ENCODE measurements around the gene PNPLA7.

PNPLA7 gene

DNA sequence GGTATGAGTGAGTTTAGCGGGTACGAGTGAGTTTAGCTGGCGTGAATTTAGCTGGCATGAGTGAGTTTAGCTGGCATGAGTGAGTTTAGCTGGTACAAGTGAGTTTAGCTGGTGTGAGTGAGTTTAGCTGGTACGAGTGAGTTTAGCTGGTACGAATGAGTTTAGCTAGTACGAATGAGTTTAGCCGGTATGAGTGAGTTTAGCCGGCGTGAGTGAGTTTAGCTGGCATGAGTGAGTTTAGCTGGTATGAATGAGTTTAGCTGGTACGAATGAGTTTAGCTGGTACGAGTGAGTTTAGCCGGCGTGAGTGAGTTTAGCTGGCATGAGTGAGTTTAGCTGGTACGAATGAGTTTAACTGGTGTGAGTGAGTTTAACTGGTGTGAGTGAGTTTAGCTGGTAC is 41.0 kb downstream of the PNPLA7 start:
- no peaks in the 10 kb centered on the region for H3K27me3 ChIP-seq (ENCODE audit: control insufficient read depth, insufficient read depth, low read length)
- H3K9ac ChIP-seq (ENCODE audit: low read depth, low read length) = no peak overlapping the region
- H3K4me2 ChIP-seq (ENCODE audit: low read length) = no peak overlapping the region
- no peak overlapping the region for H3K4me3 ChIP-seq (ENCODE audit: low read length)
- no peaks in the 10 kb centered on the region for H3K36me3 ChIP-seq (ENCODE audit: insufficient read depth, low read length)
- H3K9me3 ChIP-seq (replicated peaks; ENCODE audit: low read length) = no peaks in the 10 kb centered on the region
- no peaks in the 10 kb centered on the region for H3K4me1 ChIP-seq (ENCODE audit: control insufficient read depth, insufficient read depth, low read length)

DNA sequence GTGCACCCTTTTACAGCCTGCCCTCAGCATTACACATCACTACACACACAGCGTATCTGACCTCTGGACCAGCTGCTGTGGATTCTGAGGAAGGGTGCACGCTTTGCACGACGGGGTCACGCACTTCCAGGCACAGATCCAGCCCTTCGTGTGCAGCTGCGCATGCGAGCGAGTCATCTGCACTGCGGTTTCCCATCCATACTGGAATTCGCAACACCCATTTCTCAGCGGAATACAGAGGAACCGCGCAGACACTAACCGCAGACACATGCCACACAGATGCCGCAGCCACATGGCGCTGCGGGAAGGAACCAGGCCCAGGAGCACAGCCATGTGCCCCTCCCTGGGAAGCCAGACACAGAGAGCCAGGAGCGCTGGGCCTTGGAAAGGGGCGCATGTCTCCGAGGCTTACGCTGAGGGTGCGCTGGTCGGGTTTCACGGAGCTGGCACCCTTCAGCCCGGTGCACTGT is 43.5 kb downstream of the PNPLA7 start:
- Histone ChIP-seq H3K36me3 (ENCODE audit: insufficient read depth, low read length) (no peaks in the 10 kb centered on the region), H3K4me1 (ENCODE audit: control insufficient read depth, insufficient read depth, low read length) (no peaks in the 10 kb centered on the region), H3K9ac (ENCODE audit: low read depth, low read length) (no peak overlapping the region), H3K4me2 (ENCODE audit: low read length) (no peak overlapping the region), H3K4me3 (ENCODE audit: low read length) (no peak overlapping the region), H3K9me3 (replicated peaks; ENCODE audit: low read length) (no peaks in the 10 kb centered on the region), H3K27me3 (ENCODE audit: control insufficient read depth, insufficient read depth, low read length) (no peaks in the 10 kb centered on the region)

DNA sequence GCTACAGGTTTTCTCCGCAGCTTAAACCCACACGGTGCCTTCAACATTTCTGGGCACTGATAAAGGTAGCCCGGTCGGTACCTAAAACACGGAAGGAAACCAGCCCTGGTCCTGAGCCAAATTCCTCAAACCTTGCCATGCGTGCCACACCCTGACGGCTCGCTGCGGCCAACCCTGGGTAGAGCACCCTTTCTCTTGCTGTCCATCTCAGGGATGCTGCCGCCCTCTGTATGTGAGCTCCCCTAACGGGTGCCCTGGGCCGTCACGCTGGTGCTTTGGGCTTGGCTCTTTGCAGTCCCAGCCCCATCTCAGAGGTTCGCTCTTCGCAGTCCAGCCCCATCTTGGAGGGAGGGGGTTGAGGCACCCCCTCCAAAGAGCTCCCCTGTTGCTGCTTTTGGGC is 43.9 kb downstream of the PNPLA7 start:
- H3K4me3 ChIP-seq (ENCODE audit: low read length) = no peak overlapping the region
- H3K27me3 ChIP-seq (ENCODE audit: control insufficient read depth, insufficient read depth, low read length) = no peaks in the 10 kb centered on the region
- H3K4me2 ChIP-seq (ENCODE audit: low read length) = no peak overlapping the region
- H3K4me1 ChIP-seq (ENCODE audit: control insufficient read depth, insufficient read depth, low read length) = no peaks in the 10 kb centered on the region
- H3K9me3 ChIP-seq (replicated peaks; ENCODE audit: low read length) = no peaks in the 10 kb centered on the region
- H3K36me3 ChIP-seq (ENCODE audit: insufficient read depth, low read length) = no peaks in the 10 kb centered on the region
- no peak overlapping the region for H3K9ac ChIP-seq (ENCODE audit: low read depth, low read length)

DNA sequence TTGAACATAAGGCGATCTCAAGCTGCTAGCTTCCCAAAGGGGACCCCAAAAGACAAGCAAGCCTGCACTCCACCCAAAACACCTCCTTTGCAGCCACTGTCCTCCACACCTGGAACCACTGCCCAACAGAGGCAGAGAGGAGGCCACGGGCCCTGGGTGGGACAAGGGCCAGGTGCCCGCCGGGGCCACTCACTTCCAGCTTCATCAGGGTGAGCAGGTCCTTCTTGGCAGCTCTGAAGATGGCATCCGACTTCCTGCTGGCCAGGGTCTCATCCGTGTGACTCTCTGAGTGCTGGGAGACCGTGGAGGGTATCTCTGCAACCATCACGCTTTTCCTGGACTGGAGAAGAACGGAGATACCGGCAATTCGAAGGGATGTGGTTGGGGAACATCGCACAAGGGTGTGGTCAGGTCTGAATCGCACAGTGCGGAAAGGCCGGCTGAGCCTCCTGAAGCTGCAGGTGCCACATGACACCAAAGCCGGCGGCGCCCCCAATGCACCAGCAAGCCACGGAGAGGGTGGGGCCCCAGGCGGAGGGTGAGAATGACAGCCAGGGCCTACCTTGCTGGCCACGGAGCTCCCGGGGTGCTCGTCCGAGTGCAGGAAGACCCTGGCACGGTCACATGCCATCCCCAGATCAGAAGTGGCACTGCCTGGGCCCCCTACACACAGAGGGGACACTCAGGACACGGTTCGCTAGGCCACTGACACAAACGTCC is 44.6 kb downstream of the PNPLA7 start:
- Histone ChIP-seq H3K4me1 (ENCODE audit: control insufficient read depth, insufficient read depth, low read length) (no peaks in the 10 kb centered on the region), H3K27me3 (ENCODE audit: control insufficient read depth, insufficient read depth, low read length) (no peaks in the 10 kb centered on the region), H3K4me2 (ENCODE audit: low read length) (no peak overlapping the region), H3K9ac (ENCODE audit: low read depth, low read length) (no peak overlapping the region), H3K9me3 (replicated peaks; ENCODE audit: low read length) (no peaks in the 10 kb centered on the region), H3K36me3 (ENCODE audit: insufficient read depth, low read length) (no peaks in the 10 kb centered on the region), H3K4me3 (ENCODE audit: low read length) (no peak overlapping the region)

DNA sequence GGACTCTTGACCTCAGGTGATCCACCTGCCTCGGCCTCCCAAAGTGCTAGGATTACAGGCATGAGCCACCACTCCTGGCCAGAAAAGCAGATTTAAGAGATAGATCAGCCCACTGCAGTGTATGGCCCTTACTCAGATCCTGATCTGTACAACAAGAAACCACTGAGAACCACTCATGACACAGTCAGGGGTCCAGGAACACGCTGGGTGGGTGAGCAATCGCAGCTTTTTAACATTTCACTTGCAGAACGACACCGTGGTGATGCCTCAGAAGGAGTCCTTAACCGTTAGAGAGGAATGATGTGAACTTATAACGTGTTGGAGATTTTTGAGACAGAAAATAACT is 45.8 kb downstream of the PNPLA7 start:
- Histone ChIP-seq H3K4me3 (ENCODE audit: low read length) (no peak overlapping the region), H3K36me3 (ENCODE audit: insufficient read depth, low read length) (no peaks in the 10 kb centered on the region), H3K27me3 (ENCODE audit: control insufficient read depth, insufficient read depth, low read length) (no peaks in the 10 kb centered on the region), H3K4me1 (ENCODE audit: control insufficient read depth, insufficient read depth, low read length) (no peaks in the 10 kb centered on the region), H3K9me3 (replicated peaks; ENCODE audit: low read length) (no peaks in the 10 kb centered on the region), H3K9ac (ENCODE audit: low read depth, low read length) (no peak overlapping the region), H3K4me2 (ENCODE audit: low read length) (no peak overlapping the region)

DNA sequence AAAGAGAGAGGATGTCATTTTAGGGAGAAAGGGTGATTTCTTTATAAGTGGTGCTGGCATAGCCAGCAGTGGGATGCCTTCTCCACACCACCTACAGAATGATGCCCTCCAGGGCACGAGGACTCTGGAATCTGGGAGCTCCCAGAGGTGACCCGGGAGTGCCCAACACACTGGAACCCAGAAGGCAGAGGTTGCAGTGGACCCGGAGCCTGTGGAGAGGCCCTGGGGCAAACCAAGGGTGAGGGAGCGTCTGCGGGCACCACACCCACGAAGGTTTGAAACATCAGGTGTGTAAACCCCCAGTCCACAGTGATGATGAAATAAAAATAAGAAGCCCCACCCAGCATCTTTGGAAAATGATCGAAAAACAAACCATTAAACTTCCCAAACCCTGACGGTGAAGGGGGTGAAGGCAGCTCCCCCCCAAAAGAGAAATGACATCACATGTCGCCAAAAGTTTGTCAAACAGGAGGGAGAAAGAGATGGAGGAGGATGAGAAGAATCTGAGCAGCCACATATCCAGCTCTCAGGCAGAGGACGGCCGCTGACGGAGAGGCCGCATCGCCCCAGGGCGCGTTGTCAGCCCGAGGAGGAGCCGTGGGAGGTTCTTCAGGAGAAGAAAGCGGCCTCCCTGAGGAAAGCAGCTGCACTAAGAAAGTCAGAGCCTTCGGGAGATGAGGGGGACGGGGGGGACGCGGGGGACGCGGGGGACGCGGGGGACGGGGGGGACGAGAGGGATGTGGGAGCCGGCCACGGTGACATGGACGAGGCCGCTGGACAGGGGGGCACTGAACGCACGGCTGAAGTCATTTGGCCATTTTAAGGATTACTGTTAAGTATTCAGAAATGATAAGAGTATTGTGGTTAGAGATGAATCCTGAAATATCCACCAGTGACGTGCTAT is 47.9 kb downstream of the PNPLA7 start:
- no peaks in the 10 kb centered on the region for H3K27me3 ChIP-seq (ENCODE audit: control insufficient read depth, insufficient read depth, low read length)
- H3K9ac ChIP-seq (ENCODE audit: low read depth, low read length) = no peak overlapping the region
- no peak overlapping the region for H3K4me3 ChIP-seq (ENCODE audit: low read length)
- no peak overlapping the region for H3K4me2 ChIP-seq (ENCODE audit: low read length)
- H3K9me3 ChIP-seq (replicated peaks; ENCODE audit: low read length) = no peaks in the 10 kb centered on the region
- no peaks in the 10 kb centered on the region for H3K4me1 ChIP-seq (ENCODE audit: control insufficient read depth, insufficient read depth, low read length)
- no peaks in the 10 kb centered on the region for H3K36me3 ChIP-seq (ENCODE audit: insufficient read depth, low read length)

DNA sequence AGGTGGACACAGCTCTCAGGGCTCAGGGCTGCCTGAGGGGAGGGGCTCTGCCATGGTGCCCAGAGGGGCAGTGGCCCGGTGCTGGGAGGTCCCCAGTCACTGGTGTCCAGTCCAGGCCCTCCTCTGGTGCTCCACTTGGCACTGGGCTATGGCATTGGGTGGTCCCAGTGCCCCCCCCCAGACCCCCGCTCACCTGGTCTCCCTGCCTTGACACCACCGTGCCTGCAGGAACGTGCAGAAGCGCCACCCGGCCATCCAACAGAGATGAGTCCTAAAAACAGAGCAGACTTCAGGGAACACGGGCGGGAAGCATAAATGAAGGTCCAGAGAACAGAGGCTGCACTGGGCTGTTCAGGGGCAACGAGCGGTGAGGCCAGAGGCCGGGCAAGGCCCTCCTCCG is 48.7 kb downstream of the PNPLA7 start:
- H3K4me1 ChIP-seq (ENCODE audit: control insufficient read depth, insufficient read depth, low read length) = no peaks in the 10 kb centered on the region
- H3K27me3 ChIP-seq (ENCODE audit: control insufficient read depth, insufficient read depth, low read length) = no peaks in the 10 kb centered on the region
- no peak overlapping the region for H3K4me3 ChIP-seq (ENCODE audit: low read length)
- no peaks in the 10 kb centered on the region for H3K9me3 ChIP-seq (replicated peaks; ENCODE audit: low read length)
- H3K9ac ChIP-seq (ENCODE audit: low read depth, low read length) = no peak overlapping the region
- H3K36me3 ChIP-seq (ENCODE audit: insufficient read depth, low read length) = no peaks in the 10 kb centered on the region
- no peak overlapping the region for H3K4me2 ChIP-seq (ENCODE audit: low read length)

DNA sequence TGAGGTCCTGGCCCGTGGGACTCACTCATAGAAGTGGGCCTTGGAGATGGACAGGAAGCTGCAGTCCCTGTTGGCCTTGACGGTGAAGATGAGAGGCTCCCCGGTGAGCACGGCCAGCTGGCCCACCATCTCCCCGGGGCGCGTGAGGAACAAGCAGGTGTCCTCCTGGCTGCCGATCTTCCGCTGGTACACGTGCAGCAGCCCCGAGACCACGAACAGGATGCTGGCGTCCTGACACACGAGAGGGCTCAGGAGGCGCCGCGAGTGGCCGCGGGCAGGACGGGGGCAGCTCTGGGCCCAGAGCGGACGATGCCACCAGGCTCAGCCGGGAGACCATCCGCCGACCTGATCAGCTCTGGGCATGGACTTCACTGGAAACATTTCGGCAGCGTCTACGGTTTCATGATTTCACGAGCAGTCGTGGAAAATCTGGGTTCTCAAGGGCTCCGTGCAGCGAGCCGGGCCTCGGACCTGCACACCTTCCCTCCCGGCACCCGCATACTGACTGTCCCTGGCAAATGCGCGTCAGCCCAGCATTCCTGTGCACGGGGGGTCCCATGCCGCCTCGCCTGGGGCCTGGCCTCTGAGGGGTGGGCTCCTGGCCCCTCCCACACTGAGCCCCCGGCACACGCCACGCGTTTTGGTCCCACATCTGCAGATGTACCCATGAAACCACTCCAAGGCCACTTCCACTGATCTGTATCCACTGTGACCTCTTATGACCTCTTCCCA is 49.4 kb downstream of the PNPLA7 start:
- no peaks in the 10 kb centered on the region for H3K4me1 ChIP-seq (ENCODE audit: control insufficient read depth, insufficient read depth, low read length)
- no peak overlapping the region for H3K4me2 ChIP-seq (ENCODE audit: low read length)
- no peaks in the 10 kb centered on the region for H3K9me3 ChIP-seq (replicated peaks; ENCODE audit: low read length)
- no peaks in the 10 kb centered on the region for H3K36me3 ChIP-seq (ENCODE audit: insufficient read depth, low read length)
- H3K4me3 ChIP-seq (ENCODE audit: low read length) = no peak overlapping the region
- H3K27me3 ChIP-seq (ENCODE audit: control insufficient read depth, insufficient read depth, low read length) = no peaks in the 10 kb centered on the region
- no peak overlapping the region for H3K9ac ChIP-seq (ENCODE audit: low read depth, low read length)

DNA sequence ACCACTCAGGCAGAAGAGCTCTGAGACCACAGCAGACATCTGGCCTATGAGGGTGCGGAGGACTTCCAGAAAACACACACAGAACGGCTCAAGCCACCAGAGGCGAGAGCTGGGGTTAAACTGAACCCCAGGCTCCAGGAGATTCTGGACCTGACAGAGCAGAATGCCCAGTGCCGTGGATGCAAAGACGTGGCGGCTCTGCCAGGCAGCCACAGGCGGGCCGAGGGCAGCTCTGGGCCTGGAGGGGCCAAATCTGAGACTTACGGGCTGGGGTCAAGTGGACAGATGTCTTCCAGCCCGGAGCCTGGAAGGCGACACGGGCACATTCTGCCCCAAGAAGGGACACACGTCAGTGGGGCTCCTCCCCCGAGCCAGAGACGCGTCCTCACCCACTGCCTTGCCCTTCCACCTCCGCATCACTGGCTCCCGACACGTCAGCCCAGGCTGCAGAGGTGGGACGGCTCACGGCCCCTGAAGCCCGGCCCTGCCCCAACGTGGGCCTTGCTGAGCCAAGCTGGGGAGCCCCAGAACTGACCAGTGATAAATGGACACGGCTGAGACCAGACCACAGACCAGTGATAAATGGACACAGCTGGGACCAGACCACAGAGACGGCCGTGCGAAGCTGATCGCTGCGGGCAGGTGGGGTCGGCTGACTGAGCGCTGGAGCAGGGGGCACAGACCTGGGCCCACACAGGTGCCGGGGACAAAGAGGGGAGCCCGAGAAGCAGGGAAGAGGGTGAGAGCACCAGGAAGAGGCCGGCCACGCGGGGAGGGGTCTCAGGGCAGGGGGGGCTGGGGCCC is 50.1 kb downstream of the PNPLA7 start:
- Histone ChIP-seq H3K27me3 (ENCODE audit: control insufficient read depth, insufficient read depth, low read length) (no peaks in the 10 kb centered on the region), H3K9ac (ENCODE audit: low read depth, low read length) (no peak overlapping the region), H3K4me3 (ENCODE audit: low read length) (no peak overlapping the region), H3K4me1 (ENCODE audit: control insufficient read depth, insufficient read depth, low read length) (no peaks in the 10 kb centered on the region), H3K36me3 (ENCODE audit: insufficient read depth, low read length) (no peaks in the 10 kb centered on the region), H3K4me2 (ENCODE audit: low read length) (no peak overlapping the region), H3K9me3 (replicated peaks; ENCODE audit: low read length) (no peaks in the 10 kb centered on the region)

DNA sequence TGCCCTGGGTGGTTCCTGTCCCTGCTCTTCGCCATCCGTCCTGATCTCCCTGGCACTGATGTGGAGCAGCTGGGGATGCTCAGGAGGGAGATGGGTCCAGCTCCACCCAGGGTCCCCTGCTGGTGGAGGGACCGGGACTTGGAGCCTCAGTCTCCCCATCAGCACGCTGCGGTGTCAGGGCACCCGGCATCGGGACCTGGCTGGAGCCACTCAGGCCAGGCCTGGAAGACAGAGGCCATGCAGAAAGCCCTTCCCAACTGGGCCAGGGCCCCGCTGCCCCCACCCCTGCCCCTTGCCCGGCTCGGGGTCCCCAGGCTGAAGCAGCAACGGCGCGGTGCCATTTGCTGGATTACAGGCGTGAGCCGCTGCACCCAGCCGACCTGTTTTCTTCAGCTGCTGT is 50.8 kb downstream of the PNPLA7 start:
- no peaks in the 10 kb centered on the region for H3K4me1 ChIP-seq (ENCODE audit: control insufficient read depth, insufficient read depth, low read length)
- H3K9ac ChIP-seq (ENCODE audit: low read depth, low read length) = no peak overlapping the region
- no peaks in the 10 kb centered on the region for H3K36me3 ChIP-seq (ENCODE audit: insufficient read depth, low read length)
- no peak overlapping the region for H3K4me3 ChIP-seq (ENCODE audit: low read length)
- H3K4me2 ChIP-seq (ENCODE audit: low read length) = no peak overlapping the region
- H3K9me3 ChIP-seq (replicated peaks; ENCODE audit: low read length) = no peaks in the 10 kb centered on the region
- H3K27me3 ChIP-seq (ENCODE audit: control insufficient read depth, insufficient read depth, low read length) = no peaks in the 10 kb centered on the region

DNA sequence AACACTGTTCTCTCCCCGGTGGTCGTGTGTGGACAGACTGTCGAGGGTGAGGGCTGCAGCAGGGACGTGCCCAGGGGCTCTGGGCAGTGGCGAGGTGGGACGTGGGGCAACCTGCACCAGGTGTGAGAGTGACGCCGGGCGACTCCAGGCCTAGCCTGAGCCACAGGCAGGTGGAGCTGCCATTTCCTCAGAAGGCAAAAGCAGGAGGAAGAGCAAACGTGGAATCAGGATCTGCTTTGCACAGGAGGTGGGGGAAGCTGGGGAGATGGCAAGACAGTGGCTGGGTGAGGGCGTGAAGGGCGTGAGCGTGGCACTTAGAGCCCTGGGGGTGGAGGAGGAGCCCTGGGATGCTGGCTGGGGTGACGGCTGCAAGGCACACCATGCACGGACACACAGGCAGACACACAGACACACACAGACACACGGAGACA is 51.5 kb downstream of the PNPLA7 start:
- Histone ChIP-seq H3K4me3 (ENCODE audit: low read length) (no peak overlapping the region), H3K9ac (ENCODE audit: low read depth, low read length) (no peak overlapping the region), H3K4me1 (ENCODE audit: control insufficient read depth, insufficient read depth, low read length) (no peaks in the 10 kb centered on the region), H3K36me3 (ENCODE audit: insufficient read depth, low read length) (no peaks in the 10 kb centered on the region), H3K9me3 (replicated peaks; ENCODE audit: low read length) (no peaks in the 10 kb centered on the region), H3K27me3 (ENCODE audit: control insufficient read depth, insufficient read depth, low read length) (no peaks in the 10 kb centered on the region), H3K4me2 (ENCODE audit: low read length) (no peak overlapping the region)

All from skeletal muscle satellite cell (primary cell).